Breast epithelium (tissue), 3 donors: ENCODE measurements around the gene WFIKKN1.

Source experiments
- CTCF ChIP-seq, 3 donors: fragments of 450-650 bp; IDR thresholded peaks; one replicate each; pipeline ENCODE4 v1.5.1; 2016 to 2017; ENCODE audit warnings: antibody characterized with exemption in 3 of 3, mild to moderate bottlenecking in 3 of 3, moderate library complexity in 3 of 3
- POLR2A ChIP-seq: fragments of 450-650 bp; IDR thresholded peaks from one replicate; pipeline ENCODE4 v1.6.1; 2016; ENCODE audit warnings: antibody characterized with exemption, mild to moderate bottlenecking, moderate library complexity
- POLR2AphosphoS5 ChIP-seq, 3 donors: sonication (generic); formaldehyde crosslinking; IDR thresholded peaks; one replicate each; pipeline ENCODE4 v1.6.1; 2017; ENCODE audit warnings: antibody characterized with exemption in 3 of 3

GRCh38 chr16:648071-648780 lies 17.4 kb downstream of the WFIKKN1 start:
- TF ChIP-seq POLR2A (no peak), CTCF (IDR thresholded peaks at IDR 0.05) (peak in 2 of 3 donors; percentile 17 to 32), POLR2AphosphoS5 (IDR thresholded peaks at IDR 0.05) (no peak)
